Measurements from ENCODE around the gene LRP2. TPM values are rescaled to one million over a fixed set of nuclear protein-coding genes. Genes with fewer than 3 reads are reported as not detected.

The LRP2 gene
- total RNA-seq, 1 experiment from 2014 or later, result 0.59 TPM

GRCh38 chr2:169106134-169106533 lies 256.2 kb downstream of the LRP2 start:
- DNase-seq (ENCODE audit: low spot score) (no peak), ATAC-seq (no peak)
- no peak for TF ChIP-seq MAX (CRISPR knock-in tag; IDR thresholded peaks at IDR 0.05)
- no peak for TF ChIP-seq USF2 (CRISPR knock-in tag; IDR thresholded peaks at IDR 0.05)
- no peak for TF ChIP-seq SP1 (CRISPR knock-in tag; conservative IDR thresholded peaks at IDR 0.05)
- TF ChIP-seq NFE2L1 (CRISPR knock-in tag; IDR thresholded peaks at IDR 0.05), result no peak
- TF ChIP-seq ATF2 (CRISPR knock-in tag; IDR thresholded peaks at IDR 0.05; ENCODE audit: borderline replicate concordance, low read depth), result no peak
- no peak for TF ChIP-seq TCF7 (CRISPR knock-in tag; IDR thresholded peaks at IDR 0.05; ENCODE audit: low read depth)
- no peak for TF ChIP-seq AFF4 (CRISPR knock-in tag; IDR thresholded peaks at IDR 0.05; ENCODE audit: borderline replicate concordance)
- TF ChIP-seq PRRX2 (CRISPR knock-in tag; IDR thresholded peaks at IDR 0.05), result no peak
- TF ChIP-seq ATF6 (CRISPR knock-in tag; IDR thresholded peaks at IDR 0.05), result no peak
- TF ChIP-seq E2F4 (CRISPR knock-in tag; IDR thresholded peaks at IDR 0.05; ENCODE audit: borderline replicate concordance, low read depth), result no peak
- no peak for TF ChIP-seq ZNF232 (CRISPR knock-in tag; IDR thresholded peaks at IDR 0.05)
- TF ChIP-seq ZNF138 (CRISPR knock-in tag; conservative IDR thresholded peaks at IDR 0.05), result no peak
- no peak for TF ChIP-seq EMX1 (CRISPR knock-in tag; IDR thresholded peaks at IDR 0.05)
- TF ChIP-seq NR3C1 (CRISPR knock-in tag; conservative IDR thresholded peaks at IDR 0.05; ENCODE audit: low read depth), result no peak
- no peak for TF ChIP-seq NFATC4 (CRISPR knock-in tag; IDR thresholded peaks at IDR 0.05)
- no peak for TF ChIP-seq ZNF532 (CRISPR knock-in tag; IDR thresholded peaks at IDR 0.05; ENCODE audit: borderline replicate concordance)
- H3K27me3 Mint-ChIP-seq (ENCODE audit: low read depth), result peaks cover 2% of the 10 kb centered on the region; the same call in 1 of the 2 replicates
- H3K27ac Mint-ChIP-seq, result no peak overlapping the region
- ChIA-PET CTCF (interaction anchor here (0.8 to 1.2 kb wide), 2 partner anchors 10 to 26 kb away, joined by 3 read pairs; no protein-coding TSS in a partner anchor), POLR2A (no interaction called here)
- H3K9me3 Mint-ChIP-seq, result no peaks in the 10 kb centered on the region
- peaks cover 15% of the 10 kb centered on the region for H3K4me1 Mint-ChIP-seq
- H3K36me3 Mint-ChIP-seq, result no peaks in the 10 kb centered on the region
- no peak overlapping the region for H3K4me3 Mint-ChIP-seq

Data from WTC11 (cell line).